Testis (tissue), 2 donors: ENCODE data around the gene PCDHA2.

ENCODE experiments used
- POLR2A ChIP-seq: fragments of 450-650 bp; IDR thresholded peaks from one replicate; pipeline ENCODE4 v1.6.1; 2017; ENCODE audit warnings: antibody characterized with exemption, mild to moderate bottlenecking, moderate library complexity
- TF ChIP-seq, protein P1 (sequence below), 3 experiments: fragments of 450-650 bp in 2 of 3; fragments of 200-600 bp in 1 of 3; sonication (generic) in 1 of 3; IDR thresholded peaks; one replicate each; pipeline ENCODE4 v1.5.1; 2016 to 2019; ENCODE audit warnings: antibody characterized with exemption in 3 of 3, mild to moderate bottlenecking in 2 of 3, moderate library complexity in 1 of 3

DNA sequence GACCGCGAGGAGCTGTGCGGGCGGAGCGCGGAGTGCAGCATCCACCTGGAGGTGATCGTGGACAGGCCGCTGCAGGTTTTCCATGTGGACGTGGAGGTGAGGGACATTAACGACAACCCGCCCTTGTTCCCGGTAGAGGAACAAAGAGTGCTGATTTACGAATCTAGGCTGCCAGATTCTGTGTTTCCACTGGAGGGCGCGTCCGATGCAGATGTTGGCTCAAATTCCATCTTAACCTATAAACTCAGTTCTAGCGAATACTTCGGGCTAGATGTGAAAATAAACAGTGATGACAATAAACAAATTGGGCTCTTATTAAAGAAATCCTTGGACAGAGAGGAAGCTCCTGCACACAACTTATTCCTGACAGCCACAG, 33.7 kb downstream of the PCDHA2 start:
- TF ChIP-seq POLR2A = no peak
- TF ChIP-seq, protein P1, sequence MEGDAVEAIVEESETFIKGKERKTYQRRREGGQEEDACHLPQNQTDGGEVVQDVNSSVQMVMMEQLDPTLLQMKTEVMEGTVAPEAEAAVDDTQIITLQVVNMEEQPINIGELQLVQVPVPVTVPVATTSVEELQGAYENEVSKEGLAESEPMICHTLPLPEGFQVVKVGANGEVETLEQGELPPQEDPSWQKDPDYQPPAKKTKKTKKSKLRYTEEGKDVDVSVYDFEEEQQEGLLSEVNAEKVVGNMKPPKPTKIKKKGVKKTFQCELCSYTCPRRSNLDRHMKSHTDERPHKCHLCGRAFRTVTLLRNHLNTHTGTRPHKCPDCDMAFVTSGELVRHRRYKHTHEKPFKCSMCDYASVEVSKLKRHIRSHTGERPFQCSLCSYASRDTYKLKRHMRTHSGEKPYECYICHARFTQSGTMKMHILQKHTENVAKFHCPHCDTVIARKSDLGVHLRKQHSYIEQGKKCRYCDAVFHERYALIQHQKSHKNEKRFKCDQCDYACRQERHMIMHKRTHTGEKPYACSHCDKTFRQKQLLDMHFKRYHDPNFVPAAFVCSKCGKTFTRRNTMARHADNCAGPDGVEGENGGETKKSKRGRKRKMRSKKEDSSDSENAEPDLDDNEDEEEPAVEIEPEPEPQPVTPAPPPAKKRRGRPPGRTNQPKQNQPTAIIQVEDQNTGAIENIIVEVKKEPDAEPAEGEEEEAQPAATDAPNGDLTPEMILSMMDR (IDR thresholded peaks at IDR 0.05) = no peak
